Naive thymus-derived CD8-positive, alpha-beta T cell (primary cell): ENCODE data around the gene KCNJ8. TPM values are rescaled to one million over a fixed set of nuclear protein-coding genes. Genes with fewer than 3 reads are reported as not detected.

Experiments used
- ATAC-seq, 2 donors: fragments of 150-1000 bp; cut with Tn5 transposase in 1 of 2; sonication (Bioruptor Pico), chemical (Tn5 transposase) in 1 of 2; 1 replicate in 1 of 2; 2 replicates in 1 of 2; pipeline ENCODE4 v1.10.0; 2021; ENCODE audit warnings: mild to moderate bottlenecking in 2 of 2, moderate library complexity in 2 of 2
- POLR2A ChIA-PET: fragments of 350-600 bp; sonication (Branson Sonifier 250); formaldehyde crosslinking; loops from one replicate; lab custom pipeline; 2021; ENCODE audit warnings: antibody characterized with exemption; lab: Charles Lee
- DNase-seq, 10 donors: peaks; one replicate each; pipeline versions ENCODE4 v3.0.0 to v3.0.0-alpha.2; 2020 to 2022
- H3K27ac Mint-ChIP-seq, 10 donors: one replicate each; pipeline ENCODE4 v1.8.0; 2020 to 2022; ENCODE audit warnings: mild to moderate bottlenecking in 10 of 10, mixed read lengths in 10 of 10, moderate library complexity in 4 of 10, inconsistent platforms in 1 of 10
- H3K27me3 Mint-ChIP-seq, 5 donors: one replicate each; pipeline ENCODE4 v1.8.0; 2021 to 2022; ENCODE audit warnings: mixed read lengths in 5 of 5
- H3K36me3 Mint-ChIP-seq, 3 donors: one replicate each; pipeline ENCODE4 v1.8.0; 2020 to 2022; ENCODE audit warnings: mixed read lengths in 3 of 3, mild to moderate bottlenecking in 2 of 3, inconsistent platforms in 1 of 3
- H3K4me1 Mint-ChIP-seq, 4 donors: one replicate each; pipeline ENCODE4 v1.8.0; 2021 to 2022; ENCODE audit warnings: mixed read lengths in 4 of 4
- H3K4me3 Mint-ChIP-seq, 10 donors: one replicate each; pipeline ENCODE4 v1.8.0; 2020 to 2022; ENCODE audit warnings: mild to moderate bottlenecking in 10 of 10, mixed read lengths in 10 of 10, moderate library complexity in 6 of 10, inconsistent platforms in 1 of 10
- H3K9me3 Mint-ChIP-seq, 9 donors: one replicate each; pipeline ENCODE4 v1.8.0; 2020 to 2022; ENCODE audit warnings: mixed read lengths in 9 of 9, mild to moderate bottlenecking in 3 of 9, inconsistent platforms in 1 of 9, moderate library complexity in 1 of 9
- polyA plus RNA-seq, 3 donors: library from polyadenylated mRNA; unstranded; fragments of 300-500 nt; fragmentation: Illumina TruSeq; gene quantifications; one replicate each; pipeline ENCODE4 v1.2.3, GENCODE V29; 2021
- total RNA-seq, 8 experiments: library from RNA in 2 of 8; stranded (reverse) in 2 of 8; gene quantifications; one replicate each; pipeline ENCODE4 v1.2.3 and lab custom pipeline; 2021 to 2026

KCNJ8 gene
- total and polyA plus RNA-seq, 5 experiments from 2014 or later, result not detected

- no peak overlapping the region for H3K27ac Mint-ChIP-seq
- H3K27me3 Mint-ChIP-seq, result peaks cover 16 to 58% (median 20%) of the 10 kb centered on the region in 5 donors
- POLR2A ChIA-PET, result no interaction called here
- no peaks in the 10 kb centered on the region for H3K4me1 Mint-ChIP-seq
- no peak overlapping the region for H3K4me3 Mint-ChIP-seq
- H3K9me3 Mint-ChIP-seq, result peaks cover 0 to 24% (median 10%) of the 10 kb centered on the region in 9 donors
- ATAC-seq, result no peak
- H3K36me3 Mint-ChIP-seq, result peaks cover 0 to 20% (median 4%) of the 10 kb centered on the region in 3 donors
- no peak for DNase-seq
Measured at GRCh38 chr12:21745258-21745657, 29.2 kb downstream of the KCNJ8 start.

GRCh38 chr12:21731144-21731543 is 43.4 kb downstream of the KCNJ8 start:
- H3K27ac Mint-ChIP-seq, result no peak overlapping the region
- H3K4me1 Mint-ChIP-seq, result no peaks in the 10 kb centered on the region
- H3K4me3 Mint-ChIP-seq, result no peak overlapping the region
- H3K36me3 Mint-ChIP-seq, result peaks cover 0 to 8% (median 2%) of the 10 kb centered on the region in 3 donors
- peaks cover 0 to 21% (median 3%) of the 10 kb centered on the region in 9 donors for H3K9me3 Mint-ChIP-seq
- ATAC-seq (no peak), DNase-seq (no peak)
- H3K27me3 Mint-ChIP-seq, result peaks cover 21 to 40% (median 29%) of the 10 kb centered on the region in 5 donors
- POLR2A ChIA-PET, result no interaction called here

- Mint-ChIP-seq H3K4me1 (no peaks in the 10 kb centered on the region), H3K9me3 (peaks cover 0 to 4% (median 0%) of the 10 kb centered on the region in 9 donors), H3K36me3 (no peaks in the 10 kb centered on the region), H3K27ac (no peak overlapping the region), H3K27me3 (peaks cover 0 to 13% (median 8%) of the 10 kb centered on the region in 5 donors), H3K4me3 (no peak overlapping the region)
- no peak for ATAC-seq
- no peak for DNase-seq
- POLR2A ChIA-PET, result no interaction called here
Measured at GRCh38 chr12:21725731-21726130, 48.8 kb downstream of the KCNJ8 start.

- DNase-seq, result no peak
- Mint-ChIP-seq H3K27ac (no peak overlapping the region), H3K9me3 (no peaks in the 10 kb centered on the region), H3K36me3 (no peaks in the 10 kb centered on the region), H3K4me3 (no peak overlapping the region), H3K27me3 (peaks cover 1 to 19% (median 13%) of the 10 kb centered on the region in 5 donors), H3K4me1 (no peaks in the 10 kb centered on the region)
- POLR2A ChIA-PET, result no interaction called here
- no peak for ATAC-seq
Measured at GRCh38 chr12:21718944-21719650, 55.4 kb downstream of the KCNJ8 start.

- H3K4me1 Mint-ChIP-seq, result no peaks in the 10 kb centered on the region
- H3K27ac Mint-ChIP-seq, result no peak overlapping the region
- no peak for DNase-seq
- peaks cover 3 to 21% (median 15%) of the 10 kb centered on the region in 5 donors for H3K27me3 Mint-ChIP-seq
- H3K36me3 Mint-ChIP-seq, result no peaks in the 10 kb centered on the region
- POLR2A ChIA-PET, result no interaction called here
- H3K9me3 Mint-ChIP-seq, result no peaks in the 10 kb centered on the region
- no peak for ATAC-seq
- H3K4me3 Mint-ChIP-seq, result no peak overlapping the region
Measured at GRCh38 chr12:21718403-21718802, 56.1 kb downstream of the KCNJ8 start.

- ATAC-seq (no peak), DNase-seq (no peak)
- no peaks in the 10 kb centered on the region for H3K9me3 Mint-ChIP-seq
- H3K4me1 Mint-ChIP-seq, result no peaks in the 10 kb centered on the region
- POLR2A ChIA-PET, result no interaction called here
- no peak overlapping the region for H3K4me3 Mint-ChIP-seq
- peaks cover 3 to 21% (median 15%) of the 10 kb centered on the region in 5 donors for H3K27me3 Mint-ChIP-seq
- H3K36me3 Mint-ChIP-seq, result no peaks in the 10 kb centered on the region
- H3K27ac Mint-ChIP-seq, result no peak overlapping the region
Measured at GRCh38 chr12:21717767-21718166, 56.7 kb downstream of the KCNJ8 start.

- no peak for DNase-seq
- no peaks in the 10 kb centered on the region for H3K9me3 Mint-ChIP-seq
- peaks cover 0 to 5% (median 0%) of the 10 kb centered on the region in 4 donors for H3K4me1 Mint-ChIP-seq
- H3K4me3 Mint-ChIP-seq, result no peak overlapping the region
- H3K27me3 Mint-ChIP-seq, result peaks cover 4 to 25% (median 19%) of the 10 kb centered on the region in 5 donors
- POLR2A ChIA-PET, result no interaction called here
- H3K27ac Mint-ChIP-seq, result no peak overlapping the region
- ATAC-seq, result no peak
- H3K36me3 Mint-ChIP-seq, result no peaks in the 10 kb centered on the region
Measured at GRCh38 chr12:21715386-21715785, 59.1 kb downstream of the KCNJ8 start.

Other genes starting within 250 kb of the KCNJ8 start
- under 1 TPM; 0.21 to 0.36 TPM for gene SPX, start 248.4 kb downstream of the KCNJ8 start, total RNA-seq
- gene SPX, start 248.4 kb downstream of the KCNJ8 start, polyA plus RNA-seq, result under 1 TPM in 2 of 3 donors, not detected in 1; 0.20 to 0.21 TPM
- under 1 TPM in 1 of 2 experiments, not detected in 1; 0.31 TPM for gene GYS2, start 169.9 kb downstream of the KCNJ8 start, total RNA-seq
- gene GYS2, start 169.9 kb downstream of the KCNJ8 start, polyA plus RNA-seq, result not detected
- 1,000 to 10,000 TPM; 1,266 to 1,370 TPM for gene LDHB, start 116.9 kb downstream of the KCNJ8 start, total RNA-seq
- 1,000 to 10,000 TPM; 1,691 to 2,368 (median 2,237) TPM for gene LDHB, start 116.9 kb downstream of the KCNJ8 start, polyA plus RNA-seq
- not detected for gene ABCC9, start 166.7 kb upstream of the KCNJ8 start, total RNA-seq
- not detected for gene ABCC9, start 166.7 kb upstream of the KCNJ8 start, polyA plus RNA-seq